PC-9 (cell line): ENCODE results near the gene HEXIM1.

ENCODE experiments used
- EZH2 ChIP-seq: fragments of 200-600 bp; sonication (generic); IDR thresholded peaks from 2 replicates; pipeline ENCODE4 v1.8.0; 2017; ENCODE audit warnings: antibody characterized with exemption, low read depth
- TF ChIP-seq, protein P1 (sequence below): fragments of 200-600 bp; sonication (generic); conservative IDR thresholded peaks from 2 replicates; pipeline ENCODE4 v1.6.1; 2017; ENCODE audit warnings: mixed run types, antibody characterized with exemption, mild to moderate bottlenecking, moderate library complexity

- TF ChIP-seq, protein P1, sequence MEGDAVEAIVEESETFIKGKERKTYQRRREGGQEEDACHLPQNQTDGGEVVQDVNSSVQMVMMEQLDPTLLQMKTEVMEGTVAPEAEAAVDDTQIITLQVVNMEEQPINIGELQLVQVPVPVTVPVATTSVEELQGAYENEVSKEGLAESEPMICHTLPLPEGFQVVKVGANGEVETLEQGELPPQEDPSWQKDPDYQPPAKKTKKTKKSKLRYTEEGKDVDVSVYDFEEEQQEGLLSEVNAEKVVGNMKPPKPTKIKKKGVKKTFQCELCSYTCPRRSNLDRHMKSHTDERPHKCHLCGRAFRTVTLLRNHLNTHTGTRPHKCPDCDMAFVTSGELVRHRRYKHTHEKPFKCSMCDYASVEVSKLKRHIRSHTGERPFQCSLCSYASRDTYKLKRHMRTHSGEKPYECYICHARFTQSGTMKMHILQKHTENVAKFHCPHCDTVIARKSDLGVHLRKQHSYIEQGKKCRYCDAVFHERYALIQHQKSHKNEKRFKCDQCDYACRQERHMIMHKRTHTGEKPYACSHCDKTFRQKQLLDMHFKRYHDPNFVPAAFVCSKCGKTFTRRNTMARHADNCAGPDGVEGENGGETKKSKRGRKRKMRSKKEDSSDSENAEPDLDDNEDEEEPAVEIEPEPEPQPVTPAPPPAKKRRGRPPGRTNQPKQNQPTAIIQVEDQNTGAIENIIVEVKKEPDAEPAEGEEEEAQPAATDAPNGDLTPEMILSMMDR, result no peak
- TF ChIP-seq EZH2, result no peak
These were observed 13.9 kb downstream of the HEXIM1 start for GRCh38 chr17:45162025-45162687.
